ENCODE data around the gene NNAT. TPM values are rescaled to one million over a fixed set of nuclear protein-coding genes. Genes with fewer than 3 reads are reported as not detected.

Gene NNAT
- total RNA-seq, 1 donor from 2014 or later, result 14.7 TPM

DNA sequence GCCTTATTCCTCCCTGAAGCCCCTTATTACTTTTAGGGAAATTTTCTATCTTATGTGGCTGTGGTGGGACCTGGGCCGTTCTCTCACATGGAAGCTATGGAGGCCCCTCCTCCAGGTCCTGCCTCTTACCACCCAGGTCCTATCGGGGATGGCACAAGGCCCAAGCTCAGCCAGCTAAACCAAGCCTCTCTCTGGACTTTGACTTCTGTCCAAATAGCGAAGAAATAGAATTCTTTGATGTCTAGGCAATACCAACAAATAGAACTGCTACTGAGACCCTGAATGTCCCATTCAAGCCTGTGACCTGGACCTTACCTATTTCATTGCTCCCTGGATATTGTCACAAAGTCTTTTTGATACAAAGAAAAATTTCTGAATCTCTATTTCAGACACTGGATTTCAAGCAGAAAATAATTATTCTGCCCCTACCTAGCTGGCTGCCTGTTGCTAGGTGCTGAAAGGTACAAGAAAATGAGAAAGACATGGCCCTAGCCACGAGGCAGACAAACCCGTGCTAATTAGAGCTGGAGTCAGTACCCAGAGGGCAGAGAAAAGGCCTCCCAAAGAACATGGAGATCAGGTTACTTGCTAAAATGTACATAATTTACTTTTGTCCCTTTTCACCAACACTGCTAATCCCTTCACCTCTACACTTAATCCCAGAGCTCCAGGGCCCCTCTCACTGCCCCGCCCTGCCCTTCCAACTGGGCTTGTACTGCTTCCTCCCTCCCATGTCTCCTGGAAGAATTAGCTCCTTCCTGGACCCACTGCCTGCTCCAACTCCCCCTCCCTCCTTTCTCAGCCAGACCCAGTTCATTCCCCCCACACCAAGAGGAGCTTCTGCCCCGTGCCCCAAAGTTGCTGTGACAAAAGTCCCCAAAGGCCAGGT lies 15.5 kb upstream of the NNAT start:
- Mint-ChIP-seq H3K36me3 (ENCODE audit: unreplicated experiment) (peaks cover 4% of the 10 kb centered on the region), H3K4me1 (ENCODE audit: unreplicated experiment) (no peaks in the 10 kb centered on the region), H3K27me3 (ENCODE audit: unreplicated experiment) (no peaks in the 10 kb centered on the region), H3K27ac (ENCODE audit: unreplicated experiment) (no peak overlapping the region), H3K4me3 (ENCODE audit: unreplicated experiment) (no peak overlapping the region), H3K9me3 (ENCODE audit: unreplicated experiment) (no peaks in the 10 kb centered on the region)
- DNase-seq (ENCODE audit: extremely low spot score, unreplicated experiment), result no peak
- TF ChIP-seq, protein P1, sequence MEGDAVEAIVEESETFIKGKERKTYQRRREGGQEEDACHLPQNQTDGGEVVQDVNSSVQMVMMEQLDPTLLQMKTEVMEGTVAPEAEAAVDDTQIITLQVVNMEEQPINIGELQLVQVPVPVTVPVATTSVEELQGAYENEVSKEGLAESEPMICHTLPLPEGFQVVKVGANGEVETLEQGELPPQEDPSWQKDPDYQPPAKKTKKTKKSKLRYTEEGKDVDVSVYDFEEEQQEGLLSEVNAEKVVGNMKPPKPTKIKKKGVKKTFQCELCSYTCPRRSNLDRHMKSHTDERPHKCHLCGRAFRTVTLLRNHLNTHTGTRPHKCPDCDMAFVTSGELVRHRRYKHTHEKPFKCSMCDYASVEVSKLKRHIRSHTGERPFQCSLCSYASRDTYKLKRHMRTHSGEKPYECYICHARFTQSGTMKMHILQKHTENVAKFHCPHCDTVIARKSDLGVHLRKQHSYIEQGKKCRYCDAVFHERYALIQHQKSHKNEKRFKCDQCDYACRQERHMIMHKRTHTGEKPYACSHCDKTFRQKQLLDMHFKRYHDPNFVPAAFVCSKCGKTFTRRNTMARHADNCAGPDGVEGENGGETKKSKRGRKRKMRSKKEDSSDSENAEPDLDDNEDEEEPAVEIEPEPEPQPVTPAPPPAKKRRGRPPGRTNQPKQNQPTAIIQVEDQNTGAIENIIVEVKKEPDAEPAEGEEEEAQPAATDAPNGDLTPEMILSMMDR (IDR thresholded peaks at IDR 0.05), result no peak

DNA sequence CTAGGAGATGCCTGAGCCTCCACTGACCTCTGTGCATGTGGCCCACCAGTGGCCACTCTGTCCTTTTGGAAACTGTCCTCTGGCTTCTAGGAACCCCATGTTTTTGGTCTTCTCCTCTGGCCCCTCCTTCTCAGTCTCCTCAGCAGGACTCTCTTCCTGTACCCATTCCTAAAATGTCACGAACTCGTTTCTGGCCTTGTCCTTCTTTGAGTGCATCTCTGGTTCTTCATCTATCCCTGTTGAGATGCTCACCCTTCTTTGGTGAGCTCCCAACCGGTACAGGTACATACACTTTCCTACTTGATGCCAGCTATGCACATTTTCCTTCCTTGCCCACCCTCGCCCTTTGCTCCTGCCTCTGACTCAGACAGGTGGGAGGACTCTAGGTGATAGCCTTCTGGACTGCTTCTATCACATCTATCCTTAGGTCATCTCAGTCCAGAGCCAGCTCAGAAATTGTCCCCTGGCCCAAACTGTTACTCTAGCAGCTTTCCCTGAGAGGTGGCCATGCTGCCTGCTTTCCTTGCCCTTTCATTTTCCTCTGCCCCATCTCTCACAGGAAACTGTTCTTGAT lies 14.8 kb upstream of the NNAT start:
- Mint-ChIP-seq H3K27me3 (ENCODE audit: unreplicated experiment) (no peaks in the 10 kb centered on the region), H3K27ac (ENCODE audit: unreplicated experiment) (no peak overlapping the region), H3K36me3 (ENCODE audit: unreplicated experiment) (peaks cover 10% of the 10 kb centered on the region), H3K4me1 (ENCODE audit: unreplicated experiment) (no peaks in the 10 kb centered on the region), H3K4me3 (ENCODE audit: unreplicated experiment) (no peak overlapping the region), H3K9me3 (ENCODE audit: unreplicated experiment) (no peaks in the 10 kb centered on the region)
- DNase-seq (ENCODE audit: extremely low spot score, unreplicated experiment), result no peak
- TF ChIP-seq, protein P1 (IDR thresholded peaks at IDR 0.05), result no peak

DNA sequence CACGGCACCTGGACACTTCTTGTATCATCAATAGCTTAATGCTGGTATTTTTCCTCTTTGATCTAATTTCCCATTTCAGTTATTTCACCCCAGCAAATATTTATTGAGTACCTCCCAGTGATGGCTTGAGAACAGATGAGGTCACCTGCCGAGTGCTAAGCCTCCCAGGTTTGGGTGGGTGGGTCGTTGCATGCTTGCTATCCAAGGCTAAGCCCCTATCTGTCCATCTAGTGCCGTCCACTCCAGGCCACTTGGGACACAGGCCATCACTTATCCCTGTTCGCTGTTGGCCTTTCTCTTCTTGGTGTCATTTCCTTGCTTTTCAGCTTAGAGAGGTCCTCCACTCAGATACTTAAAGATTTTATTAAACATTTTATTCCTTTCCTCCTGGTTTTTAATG lies 10.8 kb upstream of the NNAT start:
- Mint-ChIP-seq H3K27me3 (ENCODE audit: unreplicated experiment) (no peaks in the 10 kb centered on the region), H3K36me3 (ENCODE audit: unreplicated experiment) (peaks cover 26% of the 10 kb centered on the region), H3K4me1 (ENCODE audit: unreplicated experiment) (peaks cover 15% of the 10 kb centered on the region), H3K27ac (ENCODE audit: unreplicated experiment) (no peak overlapping the region), H3K4me3 (ENCODE audit: unreplicated experiment) (no peak overlapping the region), H3K9me3 (ENCODE audit: unreplicated experiment) (no peaks in the 10 kb centered on the region)
- TF ChIP-seq, protein P1 (IDR thresholded peaks at IDR 0.05), result no peak
- DNase-seq (ENCODE audit: extremely low spot score, unreplicated experiment), result no peak

DNA sequence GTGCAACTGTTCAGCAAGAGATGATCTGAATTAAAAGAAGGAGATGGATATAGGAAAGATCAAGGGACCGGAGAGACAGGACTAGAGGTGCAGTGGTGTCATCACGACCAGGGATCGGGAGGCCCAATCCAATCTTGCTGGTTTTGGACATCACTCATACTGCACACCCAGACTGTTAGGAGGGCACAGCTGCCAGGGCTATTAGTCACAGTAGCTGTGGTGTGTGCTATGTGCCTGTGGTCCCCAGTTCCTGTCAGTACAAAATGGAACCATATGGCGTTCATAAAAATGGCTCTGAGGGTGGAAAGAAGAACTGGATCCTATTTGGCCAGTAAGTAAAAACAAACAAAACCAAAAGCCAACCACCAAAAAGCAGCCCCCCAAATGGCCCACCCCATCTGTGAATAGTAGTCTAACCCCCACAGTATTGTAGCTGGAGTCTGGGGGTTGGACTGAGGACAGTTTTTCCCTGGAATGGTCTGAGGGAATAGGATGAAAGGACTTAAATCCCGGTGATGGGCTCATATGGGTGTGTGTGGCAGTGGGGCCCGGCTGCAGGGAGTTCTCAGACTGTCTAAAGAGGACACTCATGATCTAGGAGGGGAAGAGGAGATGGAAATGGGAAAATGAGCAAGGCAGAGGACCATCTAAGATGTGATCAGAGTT lies 9.3 kb upstream of the NNAT start:
- no peak for DNase-seq (ENCODE audit: extremely low spot score, unreplicated experiment)
- Mint-ChIP-seq H3K9me3 (ENCODE audit: unreplicated experiment) (no peaks in the 10 kb centered on the region), H3K27ac (ENCODE audit: unreplicated experiment) (peak overlapping the region; percentile 61), H3K27me3 (ENCODE audit: unreplicated experiment) (no peaks in the 10 kb centered on the region), H3K36me3 (ENCODE audit: unreplicated experiment) (peaks cover 32% of the 10 kb centered on the region), H3K4me3 (ENCODE audit: unreplicated experiment) (no peak overlapping the region), H3K4me1 (ENCODE audit: unreplicated experiment) (peaks cover 21% of the 10 kb centered on the region)
- TF ChIP-seq, protein P1 (IDR thresholded peaks at IDR 0.05), result no peak

Data from osteocyte (in vitro differentiated cells).